ENCODE measurements around the gene GCLC.

Gene GCLC

GRCh38 chr6:53585208-53585900 is 40.5 kb upstream of the GCLC start:
- in situ Hi-C loops (cut with MboI; ENCODE audit: low pct_unique_long_range_greater_than_20kb, low sequenced_read_pairs, unreplicated experiment), result no loop called here
- TF ChIP-seq CTCF (IDR thresholded peaks at IDR 0.05; ENCODE audit: extremely low read depth, insufficient read depth, missing control alignments), result no peak
- no peak for DNase-seq (ENCODE audit: low spot score)

- no peak for DNase-seq (ENCODE audit: low spot score)
- no peak for TF ChIP-seq CTCF (IDR thresholded peaks at IDR 0.05; ENCODE audit: extremely low read depth, insufficient read depth, missing control alignments)
- in situ Hi-C loops (cut with MboI; ENCODE audit: low pct_unique_long_range_greater_than_20kb, low sequenced_read_pairs, unreplicated experiment), result no loop called here
Measured at GRCh38 chr6:53584726-53585125, 39.8 kb upstream of the GCLC start.

GRCh38 chr6:53583451-53583850 is 38.5 kb upstream of the GCLC start:
- DNase-seq (ENCODE audit: low spot score), result no peak
- no peak for TF ChIP-seq CTCF (IDR thresholded peaks at IDR 0.05; ENCODE audit: extremely low read depth, insufficient read depth, missing control alignments)
- in situ Hi-C loops (cut with MboI; ENCODE audit: low pct_unique_long_range_greater_than_20kb, low sequenced_read_pairs, unreplicated experiment), result no loop called here

- in situ Hi-C loops (cut with MboI; ENCODE audit: low pct_unique_long_range_greater_than_20kb, low sequenced_read_pairs, unreplicated experiment), result no loop called here
- DNase-seq (ENCODE audit: low spot score), result no peak
- no peak for TF ChIP-seq CTCF (IDR thresholded peaks at IDR 0.05; ENCODE audit: extremely low read depth, insufficient read depth, missing control alignments)
Measured at GRCh38 chr6:53582963-53583362, 38.1 kb upstream of the GCLC start.

- in situ Hi-C loops (cut with MboI; ENCODE audit: low pct_unique_long_range_greater_than_20kb, low sequenced_read_pairs, unreplicated experiment), result no loop called here
- DNase-seq (ENCODE audit: low spot score), result no peak
- no peak for TF ChIP-seq CTCF (IDR thresholded peaks at IDR 0.05; ENCODE audit: extremely low read depth, insufficient read depth, missing control alignments)
Measured at GRCh38 chr6:53581856-53582255, 37.0 kb upstream of the GCLC start.

GRCh38 chr6:53581173-53581773 is 36.4 kb upstream of the GCLC start:
- no peak for TF ChIP-seq CTCF (IDR thresholded peaks at IDR 0.05; ENCODE audit: extremely low read depth, insufficient read depth, missing control alignments)
- in situ Hi-C loops (cut with MboI; ENCODE audit: low pct_unique_long_range_greater_than_20kb, low sequenced_read_pairs, unreplicated experiment), result no loop called here
- no peak for DNase-seq (ENCODE audit: low spot score)

All from GM13977 (cell line).